ENCODE measurements around the gene SUGCT. TPM values are rescaled to one million over a fixed set of nuclear protein-coding genes. Genes with fewer than 3 reads are reported as not detected.

The SUGCT gene
- total RNA-seq, 2 donors from 2014 or later = 0.68 to 2.5 TPM

DNA sequence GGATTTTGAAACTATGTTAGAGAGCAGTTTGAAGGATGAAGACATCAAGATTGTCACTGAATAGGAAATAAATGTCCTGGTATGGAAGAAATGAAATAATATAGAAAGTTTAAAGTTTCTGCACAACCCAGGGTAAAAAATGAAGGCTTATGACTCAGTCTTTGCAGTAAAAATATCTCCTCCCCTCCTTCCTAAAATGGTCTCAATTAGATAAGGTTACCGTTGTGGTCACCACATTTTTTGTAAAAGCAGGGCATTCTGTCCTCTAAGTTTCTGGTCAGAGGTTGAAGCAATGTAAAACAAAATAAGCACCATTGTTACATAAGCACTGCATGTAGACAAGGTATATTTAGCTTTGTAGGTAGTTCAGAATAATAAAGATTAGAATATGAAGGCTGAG is 403.5 kb downstream of the SUGCT start:
- Mint-ChIP-seq H3K4me1 (no peaks in the 10 kb centered on the region), H3K4me3 (no peak overlapping the region), H3K27ac (no peak overlapping the region), H3K36me3 (ENCODE audit: low read depth) (no peaks in the 10 kb centered on the region), H3K27me3 (no peaks in the 10 kb centered on the region)
- DNase-seq = no peak
- no peak for ATAC-seq
- H3K9me3 ChIP-seq (ENCODE audit: control insufficient read depth, low read length, poor library complexity, severe bottlenecking) = no peaks in the 10 kb centered on the region

DNA sequence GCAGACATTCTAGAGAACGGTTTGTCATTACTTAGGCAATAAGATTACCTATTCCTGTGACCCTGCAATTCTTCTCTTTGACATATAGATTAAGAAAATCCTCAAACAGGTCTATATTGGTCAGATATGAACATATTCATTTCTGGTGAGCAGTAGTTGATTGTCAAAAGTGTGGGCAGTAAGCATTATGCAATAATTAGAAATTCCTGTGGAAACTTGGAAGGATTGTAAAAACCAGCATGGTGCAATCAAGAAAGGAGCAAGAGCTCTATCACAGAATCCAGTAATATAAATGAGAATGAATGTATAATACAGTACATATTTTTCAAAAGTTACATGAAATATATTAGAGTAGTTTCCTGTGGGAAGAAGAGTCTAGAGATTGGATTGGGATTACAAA is 406.5 kb downstream of the SUGCT start:
- no peak for DNase-seq
- Mint-ChIP-seq H3K4me1 (no peaks in the 10 kb centered on the region), H3K36me3 (ENCODE audit: low read depth) (no peaks in the 10 kb centered on the region), H3K27me3 (no peaks in the 10 kb centered on the region), H3K27ac (no peak overlapping the region), H3K4me3 (no peak overlapping the region)
- H3K9me3 ChIP-seq (ENCODE audit: control insufficient read depth, low read length, poor library complexity, severe bottlenecking) = no peaks in the 10 kb centered on the region
- no peak for ATAC-seq

GRCh38 chr7:40542982-40543741 is 408.4 kb downstream of the SUGCT start:
- Mint-ChIP-seq H3K4me3 (no peak overlapping the region), H3K4me1 (no peaks in the 10 kb centered on the region), H3K27me3 (no peaks in the 10 kb centered on the region), H3K36me3 (ENCODE audit: low read depth) (no peaks in the 10 kb centered on the region), H3K27ac (no peak overlapping the region)
- DNase-seq = no peak
- no peak for ATAC-seq
- no peaks in the 10 kb centered on the region for H3K9me3 ChIP-seq (ENCODE audit: control insufficient read depth, low read length, poor library complexity, severe bottlenecking)

GRCh38 chr7:40544221-40544723 is 409.5 kb downstream of the SUGCT start:
- no peak overlapping the region for H3K27ac Mint-ChIP-seq
- no peaks in the 10 kb centered on the region for H3K9me3 ChIP-seq (ENCODE audit: control insufficient read depth, low read length, poor library complexity, severe bottlenecking)
- H3K4me3 Mint-ChIP-seq = no peak overlapping the region
- H3K36me3 Mint-ChIP-seq (ENCODE audit: low read depth) = no peaks in the 10 kb centered on the region
- DNase-seq (no peak), ATAC-seq (no peak)
- no peaks in the 10 kb centered on the region for H3K4me1 Mint-ChIP-seq
- H3K27me3 Mint-ChIP-seq = no peaks in the 10 kb centered on the region

DNA sequence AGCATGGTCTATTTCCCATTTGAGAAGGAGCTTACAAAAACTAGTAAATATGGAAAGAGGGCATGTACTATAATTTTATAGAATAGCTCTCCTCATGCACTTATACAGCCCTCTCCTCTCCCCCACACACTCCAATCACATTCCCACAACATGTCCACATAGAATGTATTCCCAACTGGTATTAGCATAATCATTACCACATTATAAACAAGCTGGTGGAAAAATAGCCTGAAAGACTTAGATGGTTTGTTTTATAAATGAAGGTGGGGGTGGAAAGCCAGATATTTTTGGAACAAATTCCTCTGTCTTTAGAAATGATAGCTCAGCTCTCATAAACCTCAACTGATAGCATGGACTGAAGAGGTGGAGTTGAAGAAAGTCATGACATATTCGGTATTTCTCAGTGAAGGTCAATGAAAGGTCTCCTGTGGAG is 410.1 kb downstream of the SUGCT start:
- Mint-ChIP-seq H3K4me1 (no peaks in the 10 kb centered on the region), H3K4me3 (no peak overlapping the region), H3K36me3 (ENCODE audit: low read depth) (no peaks in the 10 kb centered on the region), H3K27ac (no peak overlapping the region), H3K27me3 (no peaks in the 10 kb centered on the region)
- DNase-seq = no peak
- no peak for ATAC-seq
- no peaks in the 10 kb centered on the region for H3K9me3 ChIP-seq (ENCODE audit: control insufficient read depth, low read length, poor library complexity, severe bottlenecking)

GRCh38 chr7:40545739-40546138 is 410.9 kb downstream of the SUGCT start:
- Mint-ChIP-seq H3K36me3 (ENCODE audit: low read depth) (no peaks in the 10 kb centered on the region), H3K27me3 (no peaks in the 10 kb centered on the region), H3K4me1 (no peaks in the 10 kb centered on the region), H3K27ac (no peak overlapping the region), H3K4me3 (no peak overlapping the region)
- no peak for ATAC-seq
- DNase-seq = no peak
- no peaks in the 10 kb centered on the region for H3K9me3 ChIP-seq (ENCODE audit: control insufficient read depth, low read length, poor library complexity, severe bottlenecking)

- H3K9me3 ChIP-seq (ENCODE audit: control insufficient read depth, low read length, poor library complexity, severe bottlenecking) = no peaks in the 10 kb centered on the region
- DNase-seq (no peak), ATAC-seq (no peak)
- H3K27ac Mint-ChIP-seq = no peak overlapping the region
- H3K36me3 Mint-ChIP-seq (ENCODE audit: low read depth) = no peaks in the 10 kb centered on the region
- no peaks in the 10 kb centered on the region for H3K27me3 Mint-ChIP-seq
- no peak overlapping the region for H3K4me3 Mint-ChIP-seq
- H3K4me1 Mint-ChIP-seq = no peaks in the 10 kb centered on the region
These were observed 412.1 kb downstream of the SUGCT start for GRCh38 chr7:40546616-40547501.

- DNase-seq (no peak), ATAC-seq (no peak)
- H3K4me1 Mint-ChIP-seq = no peaks in the 10 kb centered on the region
- no peaks in the 10 kb centered on the region for H3K9me3 ChIP-seq (ENCODE audit: control insufficient read depth, low read length, poor library complexity, severe bottlenecking)
- no peaks in the 10 kb centered on the region for H3K36me3 Mint-ChIP-seq (ENCODE audit: low read depth)
- no peak overlapping the region for H3K4me3 Mint-ChIP-seq
- no peak overlapping the region for H3K27ac Mint-ChIP-seq
- no peaks in the 10 kb centered on the region for H3K27me3 Mint-ChIP-seq
These were observed 414.7 kb downstream of the SUGCT start for GRCh38 chr7:40549372-40550039.

GRCh38 chr7:40551685-40552576 is 417.1 kb downstream of the SUGCT start:
- Mint-ChIP-seq H3K27ac (no peak overlapping the region), H3K4me1 (no peaks in the 10 kb centered on the region), H3K4me3 (no peak overlapping the region), H3K36me3 (ENCODE audit: low read depth) (no peaks in the 10 kb centered on the region), H3K27me3 (no peaks in the 10 kb centered on the region)
- DNase-seq = no peak
- peak; percentile 49 for ATAC-seq
- H3K9me3 ChIP-seq (ENCODE audit: control insufficient read depth, low read length, poor library complexity, severe bottlenecking) = no peaks in the 10 kb centered on the region

- ATAC-seq (no peak), DNase-seq (no peak)
- Mint-ChIP-seq H3K36me3 (ENCODE audit: low read depth) (no peaks in the 10 kb centered on the region), H3K27ac (no peak overlapping the region), H3K4me1 (no peaks in the 10 kb centered on the region), H3K4me3 (no peak overlapping the region), H3K27me3 (no peaks in the 10 kb centered on the region)
- H3K9me3 ChIP-seq (ENCODE audit: control insufficient read depth, low read length, poor library complexity, severe bottlenecking) = no peaks in the 10 kb centered on the region
These were observed 425.9 kb downstream of the SUGCT start for GRCh38 chr7:40560672-40561071.

GRCh38 chr7:40566879-40567278 is 432.1 kb downstream of the SUGCT start:
- Mint-ChIP-seq H3K4me1 (no peaks in the 10 kb centered on the region), H3K27me3 (no peaks in the 10 kb centered on the region), H3K36me3 (ENCODE audit: low read depth) (no peaks in the 10 kb centered on the region), H3K4me3 (no peak overlapping the region), H3K27ac (no peak overlapping the region)
- no peak for ATAC-seq
- DNase-seq = no peak
- H3K9me3 ChIP-seq (ENCODE audit: control insufficient read depth, low read length, poor library complexity, severe bottlenecking) = no peaks in the 10 kb centered on the region

DNA sequence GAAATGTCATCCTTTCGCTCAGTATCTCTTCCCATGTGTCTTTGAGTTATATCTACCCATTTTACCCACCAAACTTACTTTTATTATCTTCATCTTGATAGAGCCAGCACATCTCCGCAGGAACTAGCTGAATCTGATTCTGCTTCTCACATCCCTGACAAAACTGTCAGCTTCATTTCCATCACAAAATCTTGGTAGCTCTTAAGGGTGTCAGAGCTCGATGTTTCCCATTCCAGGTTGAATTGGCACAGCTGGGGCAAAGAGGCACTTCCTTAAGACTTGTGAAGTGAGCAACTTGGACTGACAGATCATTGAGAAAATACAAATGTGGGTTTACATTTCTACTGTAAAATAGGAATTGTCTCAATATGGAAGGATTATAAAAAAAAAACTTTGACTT is 434.5 kb downstream of the SUGCT start:
- Mint-ChIP-seq H3K4me3 (no peak overlapping the region), H3K27me3 (no peaks in the 10 kb centered on the region), H3K4me1 (no peaks in the 10 kb centered on the region), H3K27ac (no peak overlapping the region), H3K36me3 (ENCODE audit: low read depth) (no peaks in the 10 kb centered on the region)
- no peaks in the 10 kb centered on the region for H3K9me3 ChIP-seq (ENCODE audit: control insufficient read depth, low read length, poor library complexity, severe bottlenecking)
- ATAC-seq = no peak
- DNase-seq = no peak
